Ovary (tissue), 9 donors: ENCODE data around the gene ZMYND10. TPM values are rescaled to one million over a fixed set of nuclear protein-coding genes. Genes with fewer than 3 reads are reported as not detected.
A peak's percentile ranks its signal among the peaks of the same experiment; 100 is the strongest.

Experiments used
- DNase-seq, 5 donors: peaks; one replicate each; pipeline ENCODE4 v3.0.0-alpha.2; 2019 to 2020
- H3K27ac ChIP-seq, 2 donors: fragments of 200-600 bp; one replicate each; pipeline versions ENCODE4 v1.5.1 to v1.8.0; 2019 to 2022
- H3K27me3 ChIP-seq: fragments of 200-600 bp; one replicate; pipeline ENCODE4 v1.8.0; 2022
- H3K36me3 ChIP-seq: fragments of 200-600 bp; sonication (generic); one replicate; pipeline ENCODE4 v1.5.1; 2019
- H3K4me1 ChIP-seq: one replicate; pipeline ENCODE4 v1.8.1; 2013; ENCODE audit warnings: mild to moderate bottlenecking, moderate library complexity; ENCODE audit not compliant: insufficient read depth
- H3K4me3 ChIP-seq: fragments of 200-600 bp; sonication (generic); one replicate; pipeline ENCODE4 v1.5.1; 2017
- H3K9me3 ChIP-seq, 2 donors: fragments of 200-600 bp in 1 of 2; sonication (generic) in 1 of 2; one replicate each; pipeline versions ENCODE4 v1.5.1 to v1.8.1; 2013 to 2019; ENCODE audit warnings: mild to moderate bottlenecking in 1 of 2, moderate library complexity in 1 of 2
- EP300 ChIP-seq: sonication (generic); formaldehyde crosslinking; IDR thresholded peaks from one replicate; pipeline ENCODE4 v1.6.1; 2017; ENCODE audit warnings: antibody characterized with exemption
- POLR2A ChIP-seq: fragments of 450-650 bp; IDR thresholded peaks from one replicate; pipeline ENCODE4 v1.6.1; 2017; ENCODE audit warnings: antibody characterized with exemption, mild to moderate bottlenecking, moderate library complexity
- WGBS, 3 donors: extraction: QIAGEN DNeasy Blood & Tissue Kit in 1 of 3; methylation state at CpG; one replicate each; pipeline versions ENCODE4 v1.1.5 to v1.1.7; 2013 to 2017; 5-methylcytosine and 5-hydroxymethylcytosine counted together
- intact Hi-C, 4 donors: fragments of 100-400 bp; cut with DNase I; formaldehyde crosslinking; loops; one replicate each; pipeline versions ENCODE4 v1.11.0 to v1.15.1; 2022 to 2023
- polyA plus RNA-seq, 2 donors: library from polyadenylated mRNA; stranded (reverse); fragments of 200-250 nt in 1 of 2; fragments of 350-450 nt in 1 of 2; fragmentation: Illumina TruSeq in 1 of 2; extraction: RNeasy Lipid Tissue Mini Kit (QIAGEN cat#74804) in 1 of 2; gene quantifications; one replicate each; pipeline ENCODE4 v1.2.3, GENCODE V29; 2013 to 2014
- total RNA-seq, 7 donors: library from RNA; depleted of rRNA in 2 of 7; stranded (reverse); fragments of >200 nt in 2 of 7; fragmentation: NEBNext Ultra II Directional in 3 of 7; extraction: Animal tissue kit (Norgen Biotek cat#: 25700) in 3 of 7; gene quantifications; one replicate each; pipeline versions ENCODE4 v1.1.0 to v1.2.4, GENCODE V29; 2016 to 2023
- TF ChIP-seq, protein P1 (sequence below), 3 donors: fragments of 450-650 bp in 2 of 3; fragments of 200-600 bp in 1 of 3; IDR thresholded peaks; one replicate each; pipeline versions ENCODE4 v1.5.1 to v1.8.0; 2016 to 2022; ENCODE audit warnings: antibody characterized with exemption in 3 of 3, mild to moderate bottlenecking in 1 of 3
- donor health status: DM: no; HTN: no; CAD: no; lungs with moderate emphysema.
- donor health status: DM: no; HTN: no; CAD: no.
- donor health status: Bipolar disorder and iron deficiency.
- donor health status: DM: yes; HTN: yes; CAD: no.
- donor health status: DM: no; HTN: no; CAD: no.
- donor health status: DM: yes; HTN: yes; CAD: no.

The ZMYND10 gene
- total and polyA plus RNA-seq, 9 donors = 0.50 to 75.1 (median 3.0) TPM

DNA sequence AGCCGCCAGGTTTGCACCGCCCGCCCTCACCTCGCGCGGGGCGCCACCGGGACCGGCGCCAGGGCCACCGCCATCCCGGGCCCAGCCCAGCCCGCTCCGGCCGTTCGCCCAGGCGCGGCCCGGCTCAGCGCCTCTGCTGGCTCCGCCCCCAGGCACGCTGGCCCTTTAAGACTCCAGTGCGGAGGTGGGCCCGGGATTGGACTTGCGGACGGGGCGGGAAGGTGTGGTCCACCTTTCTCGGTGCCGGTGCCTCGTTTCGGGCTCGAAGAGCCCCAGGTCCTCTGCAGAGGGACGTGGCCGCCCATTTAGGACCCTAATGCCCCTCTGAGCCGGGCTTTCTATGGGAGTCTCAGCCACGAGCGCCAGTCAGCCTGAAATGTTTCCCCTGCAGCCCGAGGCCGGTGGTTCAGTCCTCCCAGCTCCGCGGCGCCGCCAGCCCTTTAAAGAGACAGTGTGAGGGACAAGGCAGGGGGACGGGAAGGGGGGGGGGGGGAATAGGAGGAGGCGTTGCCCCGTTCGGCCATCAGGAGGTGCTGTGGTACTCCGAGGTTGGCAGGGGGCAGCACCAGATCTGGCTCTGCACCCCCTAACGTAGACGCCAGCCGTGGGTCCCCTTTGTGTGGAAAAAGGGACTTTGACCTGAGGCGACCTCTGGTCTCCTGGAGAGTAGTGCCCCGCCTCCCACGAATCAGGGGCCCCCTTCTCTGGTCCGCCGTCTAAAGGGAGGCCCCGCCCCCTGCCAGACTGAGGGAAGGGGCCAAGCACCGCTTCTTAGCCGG, 24.0 kb downstream of the ZMYND10 start:
- Histone ChIP-seq H3K4me3 (peak overlapping the region; percentile 65), H3K27ac (peak overlapping the region; percentile 71 to 95), H3K4me1 (peaks cover 22% of the 10 kb centered on the region), H3K27me3 (no peaks in the 10 kb centered on the region), H3K36me3 (no peaks in the 10 kb centered on the region), H3K9me3 (no peaks in the 10 kb centered on the region)
- no peak for TF ChIP-seq EP300
- TF ChIP-seq, protein P1, sequence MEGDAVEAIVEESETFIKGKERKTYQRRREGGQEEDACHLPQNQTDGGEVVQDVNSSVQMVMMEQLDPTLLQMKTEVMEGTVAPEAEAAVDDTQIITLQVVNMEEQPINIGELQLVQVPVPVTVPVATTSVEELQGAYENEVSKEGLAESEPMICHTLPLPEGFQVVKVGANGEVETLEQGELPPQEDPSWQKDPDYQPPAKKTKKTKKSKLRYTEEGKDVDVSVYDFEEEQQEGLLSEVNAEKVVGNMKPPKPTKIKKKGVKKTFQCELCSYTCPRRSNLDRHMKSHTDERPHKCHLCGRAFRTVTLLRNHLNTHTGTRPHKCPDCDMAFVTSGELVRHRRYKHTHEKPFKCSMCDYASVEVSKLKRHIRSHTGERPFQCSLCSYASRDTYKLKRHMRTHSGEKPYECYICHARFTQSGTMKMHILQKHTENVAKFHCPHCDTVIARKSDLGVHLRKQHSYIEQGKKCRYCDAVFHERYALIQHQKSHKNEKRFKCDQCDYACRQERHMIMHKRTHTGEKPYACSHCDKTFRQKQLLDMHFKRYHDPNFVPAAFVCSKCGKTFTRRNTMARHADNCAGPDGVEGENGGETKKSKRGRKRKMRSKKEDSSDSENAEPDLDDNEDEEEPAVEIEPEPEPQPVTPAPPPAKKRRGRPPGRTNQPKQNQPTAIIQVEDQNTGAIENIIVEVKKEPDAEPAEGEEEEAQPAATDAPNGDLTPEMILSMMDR (IDR thresholded peaks at IDR 0.05) = peak; percentile 46 to 61 (median 46)
- peak; percentile 65 for TF ChIP-seq POLR2A
- WGBS, 3 donors = 0 to 2% (median 1%) methylated on average over 30 to 59 of the region's 59 CpGs
- intact Hi-C loops = loop anchor here in 2 of 4 donors (2.0 to 10.0 kb wide), 2 partner anchors 19 to 57 kb away; partner anchors contain the start of genes HYAL1 (in 1 of the 2) and SEMA3B (in 1 of the 2)
- peak; percentile 90 to 93 (median 90) for DNase-seq

DNA sequence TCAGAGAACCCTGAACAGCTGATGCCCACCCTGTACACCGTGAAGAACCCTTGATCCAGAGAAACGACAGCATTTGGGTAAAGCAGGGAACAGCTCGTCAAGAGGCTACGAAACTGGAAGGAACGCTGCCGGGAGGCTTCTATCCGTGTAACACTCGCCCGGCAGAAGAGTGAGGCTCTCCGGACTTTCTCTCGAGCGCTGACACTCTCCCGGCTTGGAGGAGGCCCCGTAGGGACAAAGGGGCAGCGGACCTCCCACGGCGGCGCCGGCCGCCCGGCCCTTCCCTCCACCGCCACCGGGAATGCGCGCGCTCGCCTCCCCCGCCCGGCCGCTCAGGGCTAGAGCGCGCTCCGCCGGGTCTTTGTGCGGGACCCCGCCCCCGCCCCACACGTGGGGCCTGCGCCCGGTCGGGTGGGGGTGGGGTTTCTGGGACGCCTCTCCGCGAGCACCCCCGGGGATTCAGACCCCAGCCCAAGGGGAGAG, 24.6 kb downstream of the ZMYND10 start:
- Histone ChIP-seq H3K27ac (peak overlapping the region; percentile 71 to 95), H3K4me3 (peak overlapping the region; percentile 65), H3K4me1 (peaks cover 22% of the 10 kb centered on the region), H3K36me3 (no peaks in the 10 kb centered on the region), H3K9me3 (no peaks in the 10 kb centered on the region), H3K27me3 (no peaks in the 10 kb centered on the region)
- DNase-seq = peak; percentile 81 to 89 (median 85)
- WGBS, 3 donors = 0 to 1% (median 1%) methylated on average over 21 to 44 of the region's 45 CpGs
- intact Hi-C loops = loop anchor here in 2 of 4 donors (2.0 to 10.0 kb wide), 2 partner anchors 18 to 56 kb away; partner anchors contain the start of genes HYAL1 (in 1 of the 2) and SEMA3B (in 1 of the 2)
- TF ChIP-seq EP300 = no peak
- TF ChIP-seq, protein P1 (IDR thresholded peaks at IDR 0.05) = no peak
- TF ChIP-seq POLR2A = no peak

DNA sequence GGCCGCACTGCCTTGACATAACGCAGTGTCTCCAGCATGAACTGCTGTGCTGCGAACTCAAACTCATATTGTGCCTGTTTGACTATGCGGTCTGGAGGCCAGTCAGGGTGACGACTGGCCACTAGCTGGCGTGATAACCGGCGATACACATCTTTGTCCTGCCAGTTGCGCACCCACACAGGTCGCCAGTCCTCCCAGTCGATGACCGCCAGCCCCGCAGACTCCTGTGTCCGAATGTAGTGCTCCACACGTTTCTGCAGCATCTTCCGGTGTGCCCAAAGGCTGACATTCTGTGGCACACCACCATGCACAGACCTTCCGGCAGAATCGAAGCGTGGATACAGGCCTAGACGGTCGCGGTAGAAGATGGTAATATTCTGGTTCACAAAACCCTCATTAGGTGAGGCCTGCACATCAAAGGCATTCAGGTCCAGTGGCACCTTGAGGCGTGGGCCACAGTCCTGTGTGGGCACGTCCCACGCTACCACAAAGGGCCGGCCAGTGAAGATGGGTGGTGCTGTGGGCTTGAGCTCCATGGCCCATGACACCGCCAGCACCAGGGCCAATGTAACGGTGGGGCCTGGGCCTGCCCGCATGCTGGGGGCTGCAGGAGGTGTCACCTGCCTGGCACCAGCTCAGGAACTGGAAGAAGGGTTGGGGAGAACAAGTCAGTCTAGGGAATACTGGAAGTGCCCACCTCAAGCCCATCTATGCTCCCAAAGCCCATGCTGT, 25.5 kb downstream of the ZMYND10 start:
- Histone ChIP-seq H3K4me1 (peaks cover 22% of the 10 kb centered on the region), H3K36me3 (no peaks in the 10 kb centered on the region), H3K27ac (no peak overlapping the region), H3K4me3 (peak overlapping the region; percentile 65), H3K27me3 (no peaks in the 10 kb centered on the region), H3K9me3 (no peaks in the 10 kb centered on the region)
- 75 to 80% (median 76%) methylated on average over 28 to 29 of the region's 29 CpGs for WGBS, 3 donors
- intact Hi-C loops = loop anchor here in 2 of 4 donors (2.0 to 10.0 kb wide), 2 partner anchors 17 to 55 kb away; partner anchors contain the start of genes HYAL1 (in 1 of the 2) and SEMA3B (in 1 of the 2)
- TF ChIP-seq EP300 (no peak), POLR2A (no peak)
- TF ChIP-seq, protein P1 (IDR thresholded peaks at IDR 0.05) = no peak
- DNase-seq = peak in 2 of 5 donors; percentile 51

DNA sequence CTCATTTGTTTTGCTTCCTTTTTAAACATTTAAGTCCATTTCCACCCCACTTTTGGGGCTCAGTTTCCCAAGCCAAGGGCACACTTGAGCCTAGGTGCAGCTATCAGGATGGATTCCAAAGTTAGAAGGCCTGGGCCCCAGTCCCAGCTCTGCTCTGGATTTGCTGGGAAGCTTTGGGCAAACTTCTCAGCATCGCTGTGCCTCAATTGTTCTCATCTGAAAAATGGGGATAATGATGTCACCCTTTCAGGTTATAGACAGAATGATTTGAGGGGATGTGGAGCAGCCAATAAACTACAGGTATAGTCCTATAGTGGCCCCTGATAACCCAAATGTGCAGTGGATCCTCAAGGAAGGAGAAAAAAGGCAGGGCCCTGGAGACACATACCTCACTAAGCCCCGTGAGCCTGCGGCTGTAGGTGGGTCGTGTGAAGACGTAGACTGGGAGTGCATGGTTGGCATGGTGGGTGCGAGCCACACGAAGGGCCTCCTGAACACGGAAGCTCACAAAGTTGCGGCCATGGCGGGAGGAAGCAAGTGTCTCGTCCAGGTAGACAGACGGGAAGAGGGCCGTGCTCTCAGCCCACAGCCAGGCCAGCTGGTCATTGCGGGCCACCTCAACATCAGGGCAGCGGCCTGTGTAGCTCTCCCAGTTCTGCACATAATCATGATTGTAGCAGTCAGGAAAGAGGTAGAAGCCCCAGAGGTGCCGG, 26.2 kb downstream of the ZMYND10 start:
- Histone ChIP-seq H3K9me3 (no peaks in the 10 kb centered on the region), H3K36me3 (no peaks in the 10 kb centered on the region), H3K27ac (no peak overlapping the region), H3K4me1 (peaks cover 22% of the 10 kb centered on the region), H3K4me3 (no peak overlapping the region), H3K27me3 (no peaks in the 10 kb centered on the region)
- peak in 1 of 5 donors; percentile 47 for DNase-seq
- intact Hi-C loops = no loop called here
- 83 to 89% (median 89%) methylated on average over 16 of the region's 16 CpGs for WGBS, 3 donors
- TF ChIP-seq, protein P1 (IDR thresholded peaks at IDR 0.05) = no peak
- TF ChIP-seq POLR2A (no peak), EP300 (no peak)
